Astrocyte (in vitro differentiated cells and primary cell): Measurements from ENCODE around the gene P4HA3.

ENCODE experiments used
- EZH2 ChIP-seq: IDR thresholded peaks from 2 replicates; pipeline ENCODE4 v1.6.1; 2012; ENCODE audit warnings: mild to moderate bottlenecking, low read length, inconsistent platforms; ENCODE audit not compliant: insufficient read depth
- TF ChIP-seq, protein P1 (sequence below): IDR thresholded peaks from 2 replicates; pipeline ENCODE4 v1.5.1; 2011; ENCODE audit warnings: low read depth, mild to moderate bottlenecking, inconsistent platforms, low read length, moderate library complexity; ENCODE audit not compliant: insufficient read depth

- TF ChIP-seq, protein P1, sequence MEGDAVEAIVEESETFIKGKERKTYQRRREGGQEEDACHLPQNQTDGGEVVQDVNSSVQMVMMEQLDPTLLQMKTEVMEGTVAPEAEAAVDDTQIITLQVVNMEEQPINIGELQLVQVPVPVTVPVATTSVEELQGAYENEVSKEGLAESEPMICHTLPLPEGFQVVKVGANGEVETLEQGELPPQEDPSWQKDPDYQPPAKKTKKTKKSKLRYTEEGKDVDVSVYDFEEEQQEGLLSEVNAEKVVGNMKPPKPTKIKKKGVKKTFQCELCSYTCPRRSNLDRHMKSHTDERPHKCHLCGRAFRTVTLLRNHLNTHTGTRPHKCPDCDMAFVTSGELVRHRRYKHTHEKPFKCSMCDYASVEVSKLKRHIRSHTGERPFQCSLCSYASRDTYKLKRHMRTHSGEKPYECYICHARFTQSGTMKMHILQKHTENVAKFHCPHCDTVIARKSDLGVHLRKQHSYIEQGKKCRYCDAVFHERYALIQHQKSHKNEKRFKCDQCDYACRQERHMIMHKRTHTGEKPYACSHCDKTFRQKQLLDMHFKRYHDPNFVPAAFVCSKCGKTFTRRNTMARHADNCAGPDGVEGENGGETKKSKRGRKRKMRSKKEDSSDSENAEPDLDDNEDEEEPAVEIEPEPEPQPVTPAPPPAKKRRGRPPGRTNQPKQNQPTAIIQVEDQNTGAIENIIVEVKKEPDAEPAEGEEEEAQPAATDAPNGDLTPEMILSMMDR = no peak
- TF ChIP-seq EZH2 = no peak
Measured at GRCh38 chr11:74279256-74279655, 32.2 kb downstream of the P4HA3 start.
